Kidney tubule cell (primary cell): ENCODE data around the gene BFSP1.

Experiments
- DNase-seq: peaks from one replicate; pipeline ENCODE4 v3.0.0-alpha.2; 2018; ENCODE audit warnings: low spot score

The BFSP1 gene

GRCh38 chr20:17495826-17496225 lies 35.4 kb downstream of the BFSP1 start:
- DNase-seq, result no peak

GRCh38 chr20:17494201-17494600 lies 37.0 kb downstream of the BFSP1 start:
- DNase-seq, result no peak

GRCh38 chr20:17493173-17493572 lies 38.0 kb downstream of the BFSP1 start:
- no peak for DNase-seq

DNA sequence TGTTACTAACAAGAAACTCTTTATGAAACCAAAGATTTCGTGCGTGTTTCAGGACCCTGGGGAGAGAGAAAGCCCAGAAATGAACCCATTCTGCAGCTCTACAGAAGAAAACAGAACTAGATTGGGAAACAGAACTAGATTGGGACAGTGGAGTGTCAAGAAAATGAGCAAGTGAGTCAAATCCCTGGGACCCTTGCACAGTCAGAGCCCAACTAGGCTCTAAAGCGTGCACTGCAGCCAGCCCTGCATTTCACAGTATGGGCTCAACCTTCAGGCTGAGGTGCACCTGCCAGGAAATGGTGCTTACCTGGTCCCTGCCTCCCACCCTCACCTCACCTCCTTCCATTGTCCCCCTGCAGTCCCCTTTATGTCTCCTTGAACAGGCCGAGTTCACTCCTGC lies 39.7 kb downstream of the BFSP1 start:
- DNase-seq, result no peak

GRCh38 chr20:17491041-17491440 lies 40.1 kb downstream of the BFSP1 start:
- no peak for DNase-seq

DNA sequence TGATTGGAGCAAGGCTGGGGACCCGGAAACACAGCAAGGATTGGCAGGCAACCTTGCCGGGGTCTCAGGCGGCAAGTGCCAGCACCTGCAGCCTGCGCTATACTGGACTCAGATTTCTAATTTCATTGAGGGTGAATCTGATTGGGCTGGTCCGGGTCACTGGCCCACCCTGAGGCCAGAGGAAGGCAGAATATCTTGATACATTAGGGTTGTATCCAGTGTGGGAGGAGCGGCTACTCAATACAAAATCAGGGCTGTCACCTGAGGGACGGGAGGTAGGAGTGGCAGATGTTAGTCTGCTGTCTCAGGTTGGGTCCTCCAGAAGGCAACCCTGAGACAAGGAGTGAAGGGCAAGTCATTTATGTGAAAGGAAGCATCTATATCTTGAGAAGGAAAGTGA lies 40.7 kb downstream of the BFSP1 start:
- no peak for DNase-seq

- no peak for DNase-seq
These were observed 42.1 kb downstream of the BFSP1 start for GRCh38 chr20:17488916-17489600.

DNA sequence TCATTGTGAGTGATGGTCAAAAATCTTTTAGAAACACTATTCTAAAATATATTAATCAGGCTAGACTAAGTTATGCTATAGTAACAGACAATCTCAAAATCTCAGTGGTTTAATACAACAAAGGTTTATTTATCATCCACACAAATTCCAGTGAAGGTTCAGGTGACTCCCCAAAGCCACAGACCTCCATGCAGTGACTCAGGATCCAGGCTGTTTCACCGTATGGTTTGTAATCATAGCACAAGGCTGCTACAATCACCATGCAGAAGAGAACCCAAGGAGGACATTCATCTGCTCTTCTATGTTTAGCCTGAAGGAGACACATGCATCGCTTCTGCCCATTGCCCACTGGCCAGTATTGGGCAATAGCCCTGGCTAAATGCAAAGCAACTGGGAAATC lies 46.2 kb downstream of the BFSP1 start:
- DNase-seq, result peak; percentile 9

DNA sequence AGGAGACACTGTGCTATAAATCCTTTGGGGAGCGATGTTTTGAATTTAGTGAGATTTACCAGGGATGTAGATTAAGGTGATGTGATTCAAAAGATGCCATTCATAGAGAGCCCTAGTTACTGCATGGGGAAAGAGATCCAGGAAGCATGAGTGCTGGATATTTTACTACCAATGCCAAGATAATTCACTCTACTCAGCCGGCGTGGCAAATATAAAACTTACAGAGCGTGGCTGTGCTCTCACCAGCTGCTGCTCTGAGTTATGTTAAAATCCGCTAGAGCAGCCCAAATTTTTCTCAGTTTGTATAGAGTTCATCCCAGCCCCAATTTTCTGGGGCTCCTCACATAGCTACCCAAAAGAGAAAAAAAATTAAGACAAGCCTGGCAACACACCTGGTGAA lies 48.6 kb downstream of the BFSP1 start:
- no peak for DNase-seq

- no peak for DNase-seq
These were observed 49.5 kb downstream of the BFSP1 start for GRCh38 chr20:17481661-17482060.

GRCh38 chr20:17480696-17481095 lies 50.5 kb downstream of the BFSP1 start:
- DNase-seq, result no peak

GRCh38 chr20:17479063-17479657 lies 52.0 kb downstream of the BFSP1 start:
- DNase-seq, result no peak

DNA sequence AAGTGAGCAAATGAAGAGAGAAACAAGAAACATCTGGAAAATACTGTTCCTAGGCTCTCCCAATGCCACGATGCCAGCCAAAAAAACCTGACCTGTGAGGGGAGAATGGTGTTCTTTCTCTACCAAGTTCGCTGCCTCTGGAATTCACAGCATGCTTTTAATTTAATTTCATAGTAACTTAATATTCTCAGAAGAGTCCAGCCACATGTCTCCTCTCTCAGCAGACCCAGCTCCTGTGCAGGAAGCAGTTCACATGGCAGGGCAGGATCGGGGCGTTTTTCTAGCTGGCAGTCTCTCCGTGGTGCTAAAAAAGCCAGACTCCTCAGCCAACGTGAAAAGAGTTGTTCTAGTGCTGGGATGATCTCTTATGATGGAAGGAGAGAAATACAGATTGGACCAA lies 57.5 kb downstream of the BFSP1 start:
- DNase-seq, result no peak

DNA sequence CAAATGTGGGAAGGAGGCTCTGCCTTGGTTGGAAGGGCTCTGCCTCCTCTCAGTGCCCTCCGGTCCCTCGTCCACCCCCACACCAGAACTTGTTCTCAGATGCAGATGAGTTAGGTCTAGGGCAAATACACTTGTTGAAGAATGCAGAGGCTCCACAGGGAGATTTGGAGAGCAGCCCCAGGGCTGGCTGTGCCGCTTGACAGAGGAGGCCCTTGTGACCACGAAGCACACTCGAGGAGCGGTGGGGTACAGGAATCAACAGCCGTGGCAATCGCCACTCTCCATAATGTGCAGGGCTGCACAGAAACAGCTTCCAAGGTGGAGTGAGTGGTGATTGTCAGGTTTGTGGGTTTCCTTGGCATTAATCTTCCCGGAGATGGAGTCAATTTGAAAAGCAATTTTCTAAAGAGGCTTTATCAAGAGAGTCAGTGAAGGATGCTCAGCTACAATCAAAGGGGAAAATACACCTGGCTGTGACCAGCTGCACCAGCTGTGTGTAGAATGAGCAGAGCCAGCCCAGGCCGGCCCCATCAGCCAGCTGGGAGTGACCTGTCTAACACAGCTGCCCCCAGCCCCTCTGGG lies 59.5 kb downstream of the BFSP1 start:
- no peak for DNase-seq

- no peak for DNase-seq
These were observed 60.2 kb downstream of the BFSP1 start for GRCh38 chr20:17470973-17471372.

DNA sequence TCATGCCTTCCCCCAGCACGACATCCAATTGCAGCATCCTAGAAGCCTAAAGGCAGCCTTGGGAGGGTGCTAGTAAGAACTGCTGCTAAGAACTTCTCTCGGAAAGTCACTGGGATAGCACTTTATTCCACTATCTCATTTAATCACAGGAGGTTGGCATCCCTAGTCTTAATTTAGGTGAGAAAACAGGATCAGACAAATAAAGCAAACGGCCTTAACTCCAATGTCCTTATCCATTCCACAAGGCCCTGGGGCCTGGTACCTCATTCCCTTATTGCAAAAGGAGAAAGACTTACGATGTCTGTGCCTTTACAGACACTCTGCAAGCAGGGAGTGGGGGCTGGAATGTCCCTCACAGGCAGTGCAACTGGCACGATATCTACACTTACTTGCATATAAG lies 60.7 kb downstream of the BFSP1 start:
- DNase-seq, result no peak

GRCh38 chr20:17469246-17470030 lies 61.7 kb downstream of the BFSP1 start:
- DNase-seq, result no peak

GRCh38 chr20:17468073-17468840 lies 62.9 kb downstream of the BFSP1 start:
- DNase-seq, result no peak

- no peak for DNase-seq
These were observed 64.0 kb downstream of the BFSP1 start for GRCh38 chr20:17467120-17467655.

GRCh38 chr20:17466641-17467040 lies 64.5 kb downstream of the BFSP1 start:
- no peak for DNase-seq

DNA sequence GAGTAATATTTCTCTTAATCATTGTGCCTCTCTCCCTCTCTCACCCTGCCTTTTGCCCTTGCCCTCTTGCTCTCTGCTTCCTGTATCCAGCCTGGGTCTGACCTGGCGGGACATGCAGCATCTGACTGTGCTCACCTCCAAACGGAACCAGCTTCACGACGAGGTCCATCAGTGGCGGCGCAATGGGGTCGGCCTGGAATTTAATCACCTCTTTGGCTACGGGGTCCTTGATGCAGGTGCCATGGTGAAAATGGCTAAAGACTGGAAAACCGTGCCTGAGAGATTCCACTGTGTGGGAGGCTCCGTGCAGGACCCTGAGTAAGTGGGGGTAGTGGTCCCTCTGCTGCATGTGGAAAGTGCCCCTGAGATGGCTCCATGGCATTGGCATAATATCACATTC lies 65.9 kb downstream of the BFSP1 start:
- DNase-seq, result no peak

DNA sequence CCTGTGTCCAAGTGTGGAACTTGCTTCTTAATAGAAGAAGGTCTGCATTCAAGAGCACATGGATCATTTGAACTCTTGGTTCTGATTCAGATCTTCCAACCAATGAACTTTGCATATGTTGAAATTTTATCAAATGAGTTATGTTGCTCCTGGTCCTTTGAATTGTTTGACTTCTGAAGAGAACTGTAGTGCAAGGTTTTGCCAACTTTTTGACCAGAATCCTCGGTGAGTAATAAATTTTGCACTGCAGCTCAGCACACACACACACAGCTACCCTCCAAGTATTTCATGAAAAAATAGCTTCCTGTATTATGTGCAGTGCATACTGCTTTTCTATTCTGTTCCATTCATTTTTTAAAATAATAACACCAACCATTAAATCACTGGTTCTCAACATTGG lies 67.5 kb downstream of the BFSP1 start:
- DNase-seq, result no peak
